HG03064 (cell line): Measurements from ENCODE around the gene SIGMAR1.

Experiments used
- ATAC-seq: cut with Tn5 transposase; IDR thresholded peaks from one replicate; pipeline ENCODE4 v1.9.1; 2021; ENCODE audit warnings: low read depth; ENCODE audit not compliant: unreplicated experiment

Gene SIGMAR1

DNA sequence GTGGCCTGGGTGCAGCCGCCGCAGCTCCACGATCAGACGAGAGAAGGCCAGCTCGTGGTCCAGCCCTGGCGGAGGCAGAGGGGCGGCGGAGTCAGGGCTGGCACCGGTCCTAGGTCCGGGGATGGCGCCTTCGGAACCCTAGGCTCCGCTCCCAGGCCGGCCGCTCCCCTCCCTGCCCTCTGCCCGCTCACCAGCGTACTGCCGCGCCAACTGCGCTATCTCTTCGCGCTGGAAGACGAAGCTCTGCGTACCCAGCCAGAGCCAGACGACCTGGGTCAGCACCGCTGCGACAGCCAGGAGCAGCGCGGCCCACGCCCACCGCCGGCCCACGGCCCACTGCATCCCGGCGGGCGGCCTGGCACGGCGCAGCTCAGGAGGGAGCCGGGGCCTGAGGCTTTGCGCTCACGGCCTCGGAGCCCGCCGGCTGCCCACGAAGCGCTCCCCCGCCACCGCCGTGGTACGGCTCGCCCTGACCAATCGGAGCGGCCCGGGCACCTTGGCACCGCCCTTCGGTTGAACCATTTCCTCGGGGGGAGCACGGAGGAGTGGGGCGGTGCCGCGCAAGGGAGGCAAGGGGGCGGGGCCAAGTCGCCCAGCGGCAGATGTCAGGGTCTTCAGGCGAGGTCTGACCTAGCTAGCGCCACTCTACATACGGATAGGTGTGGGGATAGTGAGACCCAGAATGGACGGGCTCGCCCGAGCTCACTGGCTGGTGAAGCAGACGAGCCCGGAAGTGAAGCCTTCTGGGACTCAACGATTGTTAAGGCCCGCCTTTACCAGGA lies at the start of gene SIGMAR1:
TSS of gene SIGMAR1 (minus strand) at position 432 of the 782 bp plus-strand sequence. CDS start at position 342, 90 bp downstream.
- ATAC-seq, result peak; percentile 87

DNA sequence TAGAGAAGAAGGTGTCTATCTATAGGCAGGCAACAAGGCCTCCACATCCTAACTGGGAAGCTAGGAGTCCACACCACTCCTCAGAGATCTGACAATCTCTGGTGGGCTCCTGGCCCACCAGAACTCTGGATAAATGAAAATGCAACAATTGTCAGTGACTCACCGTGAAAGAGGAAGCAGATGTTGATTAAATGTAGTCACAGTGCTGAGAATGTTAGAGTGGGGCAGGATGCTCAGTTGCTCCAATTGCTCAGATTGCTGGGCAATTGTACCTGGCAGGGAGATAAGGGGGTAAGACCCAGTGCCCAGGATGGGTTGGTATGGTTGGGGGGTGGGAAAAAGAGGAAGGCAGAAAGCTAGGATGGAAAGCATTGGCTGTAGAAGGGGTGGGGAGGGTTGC lies 49.1 kb upstream of the SIGMAR1 start:
- no peak for ATAC-seq

DNA sequence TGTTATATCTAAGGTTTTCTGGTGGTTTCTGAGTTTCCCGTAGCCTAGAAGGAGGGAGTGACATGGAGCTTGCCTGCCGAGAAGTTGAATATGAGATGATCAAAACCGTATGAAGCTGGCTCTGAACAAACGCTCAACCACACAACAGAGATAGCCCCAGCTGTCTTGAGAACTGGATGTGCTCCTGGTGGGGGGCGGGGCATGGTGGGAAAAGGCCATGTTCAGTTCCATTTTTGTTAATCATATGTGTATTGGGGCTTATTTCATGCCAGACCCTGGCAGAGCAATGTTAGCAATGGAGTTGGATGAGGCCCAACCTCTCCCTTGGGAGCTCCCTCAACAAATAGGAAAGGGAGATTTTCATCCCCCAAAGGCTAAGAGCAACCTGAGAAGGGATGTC lies 48.6 kb upstream of the SIGMAR1 start:
- ATAC-seq, result no peak

GRCh38 chr9:34685591-34685990 lies 48.0 kb upstream of the SIGMAR1 start:
- no peak for ATAC-seq

DNA sequence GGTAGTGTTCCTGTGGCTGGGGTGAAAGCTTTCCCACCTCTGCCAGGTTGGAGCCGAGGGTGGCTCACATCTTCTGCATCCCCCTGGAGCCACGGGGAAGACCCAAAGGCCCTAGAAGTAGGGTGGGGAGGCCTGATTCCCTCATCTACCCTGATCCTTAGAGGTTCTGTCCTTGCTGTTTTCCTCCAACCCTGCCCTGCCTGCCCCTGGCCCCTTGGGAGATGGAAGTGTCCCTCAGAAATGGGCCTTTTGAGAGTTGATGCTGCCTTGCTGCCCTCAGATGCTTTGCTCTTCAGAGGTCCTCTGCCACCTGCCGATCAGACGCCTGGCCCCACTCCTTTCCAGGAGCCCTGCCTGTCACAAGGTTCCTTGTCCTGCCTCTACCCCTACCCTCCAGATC lies 47.2 kb upstream of the SIGMAR1 start:
- ATAC-seq, result no peak

DNA sequence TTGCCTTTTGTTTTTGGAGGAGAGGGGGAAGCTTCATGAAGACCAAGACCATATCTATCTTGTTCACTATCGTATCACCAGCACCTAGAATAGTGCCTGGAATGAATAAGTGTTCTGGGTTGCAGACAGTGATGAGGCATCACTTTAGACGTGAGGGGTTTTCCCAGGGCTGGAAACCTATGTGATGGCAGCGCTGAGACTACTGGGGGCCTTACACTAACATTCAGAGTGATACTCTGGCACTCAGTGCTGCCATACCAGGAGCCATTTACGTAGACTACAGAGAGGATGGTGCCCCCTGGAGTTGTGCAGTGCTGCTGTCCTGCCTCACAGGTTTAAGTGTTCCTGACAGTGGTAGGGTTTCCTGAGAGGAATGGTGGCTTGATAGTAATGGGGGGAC lies 46.6 kb upstream of the SIGMAR1 start:
- ATAC-seq, result no peak

DNA sequence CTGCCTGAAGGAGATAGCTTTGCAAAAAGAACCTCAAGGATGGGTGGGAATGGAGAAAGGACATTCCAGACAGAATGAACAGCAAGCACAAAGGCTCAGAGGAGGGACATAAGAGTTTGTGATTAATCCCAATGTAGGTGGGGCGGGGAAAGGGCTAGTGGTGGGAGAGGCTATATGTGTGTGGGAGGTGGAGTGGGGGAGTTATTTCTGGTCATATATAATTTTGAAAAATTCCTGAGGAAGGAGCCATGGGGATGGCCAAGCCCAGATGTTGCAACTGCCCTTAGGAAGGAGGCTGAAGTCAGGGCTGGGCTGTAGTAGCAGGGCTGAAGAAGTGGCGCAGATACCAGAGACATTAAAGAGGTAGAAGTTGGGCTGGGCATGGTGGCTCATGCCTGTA lies 38.3 kb upstream of the SIGMAR1 start:
- no peak for ATAC-seq

DNA sequence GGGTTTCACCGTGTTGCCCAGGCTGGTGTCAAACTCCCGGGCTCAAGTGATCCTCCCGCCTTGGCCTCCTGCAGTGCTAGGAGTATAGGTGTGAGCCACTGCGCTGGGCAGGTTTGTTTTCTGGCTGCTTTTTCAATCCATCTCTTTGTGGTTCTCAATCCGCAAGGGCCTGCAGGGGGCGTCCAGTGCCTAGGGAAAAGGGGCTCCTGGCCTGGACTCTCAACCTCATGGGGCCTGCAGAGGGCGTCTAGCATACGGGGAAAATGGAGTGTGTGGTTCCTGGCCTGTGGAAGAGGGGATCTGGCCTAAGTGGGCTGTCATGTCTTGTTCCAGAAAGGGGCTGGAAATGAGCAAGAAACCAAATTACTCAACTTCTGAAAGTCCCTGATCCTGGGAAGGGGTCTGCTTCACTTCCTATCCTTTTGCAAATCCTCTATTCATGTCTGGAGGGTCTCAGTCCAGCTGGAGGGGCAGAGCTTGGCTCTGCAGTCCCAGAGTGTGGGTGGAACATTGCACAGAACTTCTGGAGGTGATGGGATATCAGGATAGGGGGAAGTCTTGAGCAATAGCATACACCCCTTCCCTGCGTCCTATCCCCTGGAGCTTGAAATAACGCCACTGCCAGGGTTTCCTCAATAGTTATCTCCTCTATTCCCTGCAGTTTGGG lies 37.6 kb upstream of the SIGMAR1 start:
- no peak for ATAC-seq

DNA sequence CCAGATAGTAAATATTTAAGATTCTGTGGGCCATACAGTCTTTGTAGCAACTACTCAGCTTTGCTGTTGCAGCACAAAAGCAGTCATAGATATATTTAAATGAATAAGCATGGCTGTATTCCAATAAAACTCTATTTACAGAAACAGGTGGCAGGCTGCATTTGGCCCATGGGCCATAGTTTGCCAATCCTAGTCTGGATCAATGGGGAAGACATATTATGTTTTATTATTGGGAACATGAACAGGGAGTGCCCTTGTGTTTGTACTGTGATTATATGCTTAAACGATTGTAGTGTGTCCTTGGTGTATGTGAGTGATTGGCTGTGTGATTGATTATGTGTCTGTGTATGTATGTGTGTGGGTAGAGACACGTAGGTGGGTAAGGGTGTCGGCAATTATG lies 36.9 kb upstream of the SIGMAR1 start:
- no peak for ATAC-seq

GRCh38 chr9:34671307-34671706 lies 33.7 kb upstream of the SIGMAR1 start:
- ATAC-seq, result no peak

DNA sequence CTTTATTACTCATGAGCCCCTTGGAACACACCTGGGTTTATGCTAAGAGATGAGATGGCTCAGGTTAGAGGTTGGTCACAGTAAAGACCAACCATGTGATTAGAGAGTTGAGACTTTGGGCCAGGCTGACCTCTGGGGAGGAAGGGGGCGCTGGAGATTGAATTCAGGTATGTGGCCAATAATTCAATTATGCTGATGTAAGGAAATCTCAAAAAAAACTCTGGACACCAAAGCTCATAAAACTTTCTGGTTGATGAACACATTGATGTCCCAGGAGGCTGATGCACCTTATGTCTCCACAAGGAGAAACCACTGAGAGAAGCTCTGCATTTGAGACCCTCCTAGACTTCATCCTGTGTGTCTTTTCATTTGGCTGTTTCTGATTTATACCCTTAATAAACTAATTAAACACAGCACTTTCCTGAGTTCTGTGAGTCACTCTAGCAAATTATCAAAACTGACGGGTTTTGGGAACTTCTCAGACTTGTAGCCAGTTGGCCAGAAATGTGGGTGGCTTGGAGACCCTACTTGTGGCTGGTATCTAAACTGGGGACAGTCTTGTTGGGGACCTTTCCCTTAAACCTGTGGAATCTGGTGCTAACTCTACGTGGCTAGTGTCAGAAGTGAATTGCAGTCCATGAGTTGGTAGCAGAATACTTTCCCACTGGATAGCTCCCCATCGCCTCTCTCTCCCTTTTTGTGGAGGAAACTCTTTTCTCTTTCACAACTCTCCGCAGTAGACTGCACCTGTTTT lies 32.4 kb upstream of the SIGMAR1 start:
- no peak for ATAC-seq

GRCh38 chr9:34665381-34666250 lies 28.0 kb upstream of the SIGMAR1 start:
- no peak for ATAC-seq

- no peak for ATAC-seq
Observed at GRCh38 chr9:34665067-34665380, 27.4 kb upstream of the SIGMAR1 start.

DNA sequence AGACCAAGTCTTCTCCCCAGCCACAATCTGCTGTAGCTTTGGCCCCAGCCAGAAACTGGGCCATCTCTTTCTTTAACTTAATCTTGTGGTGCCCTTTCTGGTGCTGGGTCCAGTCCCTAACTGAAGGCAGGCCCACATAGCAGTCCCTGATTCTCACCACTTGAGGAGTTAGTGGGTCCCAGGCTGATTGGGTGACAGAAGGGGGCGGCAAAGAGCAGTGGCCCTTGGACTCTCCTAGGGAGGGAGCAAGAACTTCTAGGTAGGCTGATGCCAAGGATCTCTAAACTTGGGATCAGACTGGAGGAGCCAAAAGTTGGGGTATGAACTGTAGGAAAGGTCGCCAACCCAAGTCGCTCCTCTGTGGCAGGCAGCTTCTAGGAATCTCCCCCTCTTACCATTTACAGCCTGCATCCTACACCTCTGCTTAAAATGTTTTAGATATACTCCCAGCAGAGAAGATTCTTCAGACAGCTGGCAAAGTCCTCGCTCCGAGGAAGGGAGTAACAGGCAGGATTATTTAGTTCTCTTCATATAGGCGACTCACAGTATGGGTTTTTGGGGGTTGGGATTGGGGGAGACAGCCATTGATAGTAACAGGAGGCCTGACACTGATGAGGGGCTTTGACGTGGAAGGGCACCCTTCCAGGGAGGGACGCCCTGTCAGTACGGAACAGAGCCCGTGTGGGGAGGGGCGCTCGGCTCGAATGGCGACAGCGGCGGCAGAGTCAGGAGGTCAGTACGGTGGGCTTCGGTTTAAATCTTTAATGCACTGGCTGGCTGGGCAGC lies 26.9 kb upstream of the SIGMAR1 start:
- ATAC-seq, result peak; percentile 61

DNA sequence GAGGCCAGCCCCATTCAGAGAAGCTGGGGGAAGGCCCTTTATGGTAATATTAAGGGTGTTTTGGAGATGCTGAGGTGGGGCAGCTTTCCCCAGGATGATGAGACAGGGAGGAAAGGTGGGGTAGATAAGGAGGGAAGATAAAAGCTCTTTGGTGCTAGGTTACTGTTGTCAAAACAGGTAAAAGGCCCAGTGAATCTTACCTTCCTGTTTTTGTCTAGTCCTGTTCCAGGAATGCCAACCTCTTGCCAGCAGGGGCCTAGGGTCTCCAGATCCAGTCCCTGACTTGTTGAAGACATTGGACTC lies 25.7 kb upstream of the SIGMAR1 start:
- no peak for ATAC-seq

GRCh38 chr9:34662526-34663302 lies 25.1 kb upstream of the SIGMAR1 start, which contains the start of gene CCL27:
Gene CCL27 (minus strand): TSS chr9:34662657. CDS start chr9:34662633, 24 bp downstream.
- ATAC-seq, result no peak

GRCh38 chr9:34659592-34660253 lies 22.1 kb upstream of the SIGMAR1 start:
- no peak for ATAC-seq

GRCh38 chr9:34658461-34658860 lies 20.9 kb upstream of the SIGMAR1 start:
- no peak for ATAC-seq

DNA sequence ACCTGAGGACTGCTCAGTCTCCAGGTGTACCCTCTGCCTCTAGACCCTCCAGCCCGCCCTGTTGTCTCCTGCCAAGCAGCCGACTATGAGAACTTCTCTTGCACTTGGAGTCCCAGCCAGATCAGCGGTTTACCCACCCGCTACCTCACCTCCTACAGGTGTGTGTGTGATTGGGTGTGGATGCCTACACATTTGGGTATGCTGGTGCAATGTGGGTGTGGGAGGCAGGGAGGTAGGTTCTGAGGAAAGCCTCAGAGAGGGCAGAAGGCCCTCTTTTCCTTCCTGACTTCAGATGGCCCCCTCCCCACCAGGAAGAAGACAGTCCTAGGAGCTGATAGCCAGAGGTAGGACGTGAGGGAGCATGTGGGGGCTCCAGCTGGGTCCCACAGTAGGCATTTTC lies 19.4 kb upstream of the SIGMAR1 start:
- ATAC-seq, result no peak
